Thoracic aorta (tissue), 2 donors: ENCODE data around the gene GINS2. TPM values are rescaled to one million over a fixed set of nuclear protein-coding genes. Genes with fewer than 3 reads are reported as not detected.
A peak's percentile ranks its signal among the peaks of the same experiment; 100 is the strongest.

Experiments used
- ATAC-seq: fragments of 150-250 bp; one replicate; pipeline ENCODE4 v1.8.0; 2017; ENCODE audit warnings: low read depth; ENCODE audit not compliant: insufficient number of reproducible peaks, low FRiP score
- DNase-seq: peaks from one replicate; pipeline ENCODE4 v3.0.0-alpha.2; 2020; ENCODE audit warnings: low spot score
- H3K27ac ChIP-seq, 2 donors: fragments of 200-600 bp; sonication (generic); 1 replicate in 1 of 2; 2 replicates in 1 of 2; pipeline ENCODE4 v1.5.1; 2016; ENCODE audit warnings: mild to moderate bottlenecking in 2 of 2, moderate library complexity in 2 of 2
- H3K27me3 ChIP-seq: fragments of 200-600 bp; sonication (generic); replicated peaks from 2 replicates; pipeline ENCODE4 v1.6.0; 2016; ENCODE audit warnings: mild to moderate bottlenecking; ENCODE audit not compliant: insufficient read depth
- H3K36me3 ChIP-seq: fragments of 200-600 bp; sonication (generic); one replicate; pipeline ENCODE4 v1.5.1; 2016
- H3K4me1 ChIP-seq, 2 donors: fragments of 200-600 bp; sonication (generic); 1 replicate in 1 of 2; 2 replicates in 1 of 2; pipeline versions ENCODE4 v1.5.1 to v1.6.0; 2016; ENCODE audit warnings: low read depth in 2 of 2, mild to moderate bottlenecking in 1 of 2; ENCODE audit not compliant: control insufficient read depth in 1 of 2
- H3K4me3 ChIP-seq: fragments of 200-600 bp; sonication (generic); 2 replicates; pipeline ENCODE4 v1.5.1; 2016; ENCODE audit warnings: mild to moderate bottlenecking
- H3K9me3 ChIP-seq: fragments of 200-600 bp; sonication (generic); 2 replicates; pipeline ENCODE4 v1.5.1; 2016
- total RNA-seq, 2 donors: library from RNA; depleted of rRNA; stranded (reverse); fragments of >200 nt; gene quantifications; one replicate each; pipeline versions ENCODE4 v1.1.0 to v1.2.3, GENCODE V29; 2016
- TF ChIP-seq, protein P1 (sequence below): fragments of 200-600 bp; sonication (generic); IDR thresholded peaks from one replicate; pipeline ENCODE4 v1.5.1; 2019; ENCODE audit warnings: antibody characterized with exemption

GINS2 gene
- total RNA-seq, 2 donors from 2014 or later = 0.28 to 2.0 TPM

DNA sequence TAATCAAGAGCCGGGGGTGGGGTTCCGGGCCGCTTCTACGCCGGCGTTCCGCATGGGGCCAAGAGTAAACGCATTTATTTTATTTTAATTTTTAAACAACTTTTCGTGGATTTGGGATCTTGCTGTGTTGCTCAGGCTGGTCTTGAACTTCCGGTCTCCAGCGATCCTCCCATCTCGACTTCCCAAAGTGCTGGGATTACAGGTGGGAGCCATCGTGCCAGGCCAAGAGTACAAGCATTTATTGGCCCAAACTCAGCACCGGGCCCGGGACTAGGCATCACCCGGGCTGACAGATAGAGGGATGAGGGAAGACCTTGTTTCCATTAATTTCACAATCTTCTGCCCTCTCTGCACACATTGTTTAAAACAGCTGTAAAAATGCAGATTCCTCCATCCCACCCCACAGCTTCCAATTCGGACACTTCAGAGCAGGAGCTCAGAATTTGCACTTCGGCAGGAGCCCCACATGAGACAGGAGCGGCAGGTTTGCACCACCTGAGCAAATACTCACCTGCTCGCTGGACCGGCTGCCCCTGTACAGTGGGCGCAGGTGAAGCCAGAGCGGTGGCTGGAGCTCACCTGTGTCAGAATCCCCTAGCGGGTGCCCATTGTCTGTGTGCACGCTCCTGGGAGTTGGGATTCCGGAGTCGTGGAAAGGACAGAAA lies 663 bp upstream of the GINS2 start:
- H3K36me3 ChIP-seq = no peaks in the 10 kb centered on the region
- peaks cover 11 to 13% of the 10 kb centered on the region in 2 donors for H3K4me1 ChIP-seq
- peak overlapping the region; percentile 88 for H3K4me3 ChIP-seq
- H3K27me3 ChIP-seq = no peaks in the 10 kb centered on the region
- TF ChIP-seq, protein P1, sequence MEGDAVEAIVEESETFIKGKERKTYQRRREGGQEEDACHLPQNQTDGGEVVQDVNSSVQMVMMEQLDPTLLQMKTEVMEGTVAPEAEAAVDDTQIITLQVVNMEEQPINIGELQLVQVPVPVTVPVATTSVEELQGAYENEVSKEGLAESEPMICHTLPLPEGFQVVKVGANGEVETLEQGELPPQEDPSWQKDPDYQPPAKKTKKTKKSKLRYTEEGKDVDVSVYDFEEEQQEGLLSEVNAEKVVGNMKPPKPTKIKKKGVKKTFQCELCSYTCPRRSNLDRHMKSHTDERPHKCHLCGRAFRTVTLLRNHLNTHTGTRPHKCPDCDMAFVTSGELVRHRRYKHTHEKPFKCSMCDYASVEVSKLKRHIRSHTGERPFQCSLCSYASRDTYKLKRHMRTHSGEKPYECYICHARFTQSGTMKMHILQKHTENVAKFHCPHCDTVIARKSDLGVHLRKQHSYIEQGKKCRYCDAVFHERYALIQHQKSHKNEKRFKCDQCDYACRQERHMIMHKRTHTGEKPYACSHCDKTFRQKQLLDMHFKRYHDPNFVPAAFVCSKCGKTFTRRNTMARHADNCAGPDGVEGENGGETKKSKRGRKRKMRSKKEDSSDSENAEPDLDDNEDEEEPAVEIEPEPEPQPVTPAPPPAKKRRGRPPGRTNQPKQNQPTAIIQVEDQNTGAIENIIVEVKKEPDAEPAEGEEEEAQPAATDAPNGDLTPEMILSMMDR = no peak
- ATAC-seq = no peak
- no peak overlapping the region for H3K27ac ChIP-seq
- no peaks in the 10 kb centered on the region for H3K9me3 ChIP-seq
- DNase-seq = no peak

DNA sequence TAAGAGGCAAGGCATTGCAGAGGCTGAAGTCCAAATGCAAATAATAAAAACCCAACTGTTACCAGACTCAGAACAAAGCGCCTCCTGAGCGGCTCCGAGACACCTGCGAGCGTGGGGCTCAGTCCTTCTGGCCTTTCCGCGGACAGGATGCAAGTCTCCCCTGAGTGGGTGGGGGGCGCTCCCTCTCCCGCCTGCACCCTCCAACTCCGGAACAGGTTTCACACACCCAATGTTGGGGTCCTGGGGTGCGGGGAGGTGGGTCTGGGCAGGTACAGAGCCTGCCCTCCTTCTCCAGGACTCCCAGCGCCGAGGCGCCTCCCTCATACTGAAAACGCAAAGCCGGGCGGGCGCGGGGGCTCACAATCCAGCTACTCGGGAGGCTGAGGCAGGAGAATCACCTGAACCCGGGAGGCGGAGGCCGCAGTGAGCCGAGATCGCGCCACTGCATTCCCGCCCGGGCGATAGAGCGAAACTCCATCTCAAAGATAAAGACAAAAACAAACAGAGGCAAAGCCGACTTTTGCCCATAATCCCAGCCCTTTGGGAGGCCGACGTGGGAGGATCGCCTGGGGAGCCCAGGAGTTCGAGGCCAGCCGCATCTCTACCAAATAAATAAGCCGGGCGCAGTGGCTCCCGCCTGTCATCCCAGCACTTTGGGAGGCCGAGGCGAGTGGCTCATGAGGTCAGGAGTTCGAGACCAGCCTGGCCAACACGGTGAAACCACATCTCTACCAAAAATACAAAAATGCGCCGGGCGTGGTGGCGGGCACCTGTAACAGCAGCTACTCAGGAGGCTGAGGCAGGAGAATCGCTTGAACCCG lies 893 bp downstream of the GINS2 start:
- no peak for ATAC-seq
- TF ChIP-seq, protein P1 = no peak

DNA sequence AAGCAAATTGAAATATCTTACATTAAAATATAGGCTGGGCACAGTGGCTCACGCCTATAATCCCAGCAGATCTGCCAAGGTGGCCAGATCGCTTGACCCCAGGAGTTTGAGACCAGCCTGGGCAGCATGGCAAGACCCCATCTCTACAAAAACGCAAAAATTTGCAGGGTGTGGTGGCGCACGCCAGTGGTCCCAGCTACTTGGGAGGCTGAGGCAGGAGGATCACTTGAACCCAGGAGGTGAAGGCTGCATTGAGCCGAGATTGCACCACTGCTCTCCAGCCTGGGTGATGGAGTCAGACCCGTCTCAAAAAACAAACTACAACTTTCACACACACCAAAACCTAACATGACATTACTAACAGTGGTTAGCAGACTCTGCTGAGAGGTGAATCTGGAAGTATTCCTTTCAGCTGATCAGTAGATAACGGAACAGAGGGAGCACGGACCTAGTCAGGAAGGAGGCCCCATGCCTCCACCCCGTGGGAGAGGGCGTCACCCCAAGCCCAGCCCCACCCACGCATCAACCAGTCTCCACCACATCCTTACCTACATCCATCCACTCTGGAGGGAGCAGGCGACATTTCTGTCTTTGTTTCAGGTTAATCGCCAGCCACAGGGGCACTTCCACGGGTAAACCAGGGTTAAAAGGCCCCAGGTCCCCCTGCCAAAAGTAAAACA lies 1.7 kb downstream of the GINS2 start:
- Histone ChIP-seq H3K4me3 (no peak overlapping the region), H3K9me3 (no peaks in the 10 kb centered on the region), H3K27me3 (no peaks in the 10 kb centered on the region), H3K36me3 (no peaks in the 10 kb centered on the region), H3K4me1 (peaks cover 11 to 13% of the 10 kb centered on the region in 2 donors), H3K27ac (no peak overlapping the region)
- ATAC-seq (no peak), DNase-seq (no peak)
- TF ChIP-seq, protein P1 = no peak

More for the DNA sequence above, 893 bp downstream of the GINS2 start:
- H3K27ac ChIP-seq = no peak overlapping the region
- H3K27me3 ChIP-seq = no peaks in the 10 kb centered on the region
- no peaks in the 10 kb centered on the region for H3K36me3 ChIP-seq
- H3K9me3 ChIP-seq = no peaks in the 10 kb centered on the region
- no peak for DNase-seq
- H3K4me3 ChIP-seq = peak overlapping the region; percentile 88
- peaks cover 11 to 13% of the 10 kb centered on the region in 2 donors for H3K4me1 ChIP-seq

- ATAC-seq = no peak
- Histone ChIP-seq H3K27ac (no peak overlapping the region), H3K4me1 (peaks cover 11 to 13% of the 10 kb centered on the region in 2 donors), H3K27me3 (no peaks in the 10 kb centered on the region), H3K4me3 (no peak overlapping the region), H3K36me3 (no peaks in the 10 kb centered on the region), H3K9me3 (no peaks in the 10 kb centered on the region)
- TF ChIP-seq, protein P1 = no peak
- DNase-seq = no peak
These were observed 3.5 kb downstream of the GINS2 start for GRCh38 chr16:85685251-85685650.

DNA sequence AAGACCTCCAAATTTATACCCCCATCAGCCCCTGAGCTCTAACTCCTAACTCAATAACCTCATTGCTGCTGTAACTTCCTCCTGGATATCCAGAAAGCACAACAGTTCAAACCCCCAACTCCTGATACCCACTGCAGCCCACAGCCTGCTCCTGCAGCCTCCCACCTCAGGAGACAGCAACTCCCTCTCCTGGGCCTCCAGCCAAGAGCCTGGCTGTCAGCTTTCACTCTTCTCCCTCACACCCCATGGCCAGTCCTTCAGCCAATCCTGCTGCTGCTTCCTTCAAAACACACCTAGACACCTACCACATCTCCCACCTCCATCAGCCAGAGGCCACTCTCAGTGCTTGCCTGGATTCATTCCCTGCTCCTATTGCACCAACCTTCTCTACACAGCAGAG lies 5.4 kb downstream of the GINS2 start:
- DNase-seq = no peak
- Histone ChIP-seq H3K27ac (no peak overlapping the region), H3K27me3 (no peaks in the 10 kb centered on the region), H3K36me3 (peaks cover 2% of the 10 kb centered on the region), H3K9me3 (no peaks in the 10 kb centered on the region), H3K4me1 (peaks cover 3% of the 10 kb centered on the region in 2 donors), H3K4me3 (no peak overlapping the region)
- ATAC-seq = no peak
- TF ChIP-seq, protein P1 = no peak
